GM23338 (cell line): ENCODE data around the gene BTRC.

Experiments used
- CREB1 ChIP-seq: fragments of 250-450 bp; sonication (Bioruptor Pico); IDR thresholded peaks from 2 replicates; pipeline ENCODE4 v1.5.0; 2020; ENCODE audit warnings: low read depth, mild to moderate bottlenecking, moderate library complexity
- CTCF ChIP-seq, 2 experiments: fragments of 200-600 bp in 1 of 2; sonication (generic) in 1 of 2; conservative IDR thresholded peaks; 2 replicates each; pipeline versions ENCODE4 v1.5.1 to v1.6.1; 2016 to 2017; ENCODE audit warnings: antibody characterized with exemption in 2 of 2, low read depth in 2 of 2, mild to moderate bottlenecking in 2 of 2, moderate library complexity in 1 of 2
- ETS1 ChIP-seq: IDR thresholded peaks from 2 replicates; pipeline ENCODE4 v1.6.1; 2016; ENCODE audit warnings: antibody characterized with exemption
- EZH2 ChIP-seq: fragments of 200-600 bp; sonication (generic); IDR thresholded peaks from one replicate; pipeline ENCODE4 v1.8.0; 2017; ENCODE audit warnings: antibody characterized with exemption, mild to moderate bottlenecking, low read depth; ENCODE audit not compliant: unreplicated experiment
- EZH2phosphoT487 ChIP-seq: fragments of 200-600 bp; sonication (generic); IDR thresholded peaks from one replicate; pipeline ENCODE4 v1.8.1; 2018; ENCODE audit warnings: antibody characterized with exemption; ENCODE audit not compliant: unreplicated experiment
- JUNB ChIP-seq: IDR thresholded peaks from one replicate; pipeline ENCODE4 v1.6.1; 2016; ENCODE audit warnings: antibody characterized with exemption; ENCODE audit not compliant: unreplicated experiment
- NANOG ChIP-seq: IDR thresholded peaks from 2 replicates; pipeline ENCODE4 v1.6.1; 2016; ENCODE audit warnings: antibody characterized with exemption, borderline replicate concordance
- POLR2AphosphoS5 ChIP-seq: IDR thresholded peaks from 2 replicates; pipeline ENCODE4 v1.6.1; 2016; ENCODE audit warnings: antibody characterized with exemption, low read depth
- REST ChIP-seq: IDR thresholded peaks from one replicate; pipeline ENCODE4 v1.6.1; 2018; ENCODE audit warnings: antibody characterized with exemption; ENCODE audit not compliant: unreplicated experiment
- STAT1 ChIP-seq: IDR thresholded peaks from one replicate; pipeline ENCODE4 v1.6.1; 2016; ENCODE audit warnings: antibody characterized with exemption; ENCODE audit not compliant: unreplicated experiment
- ZNF114 ChIP-seq: fragments of 250-450 bp; sonication (Bioruptor Pico); IDR thresholded peaks from 2 replicates; pipeline ENCODE4 v1.5.0; 2020; ENCODE audit warnings: mild to moderate bottlenecking, moderate library complexity
- ZNF331 ChIP-seq: fragments of 250-450 bp; sonication (Bioruptor Pico); IDR thresholded peaks from 2 replicates; pipeline ENCODE4 v1.5.0; 2020; ENCODE audit warnings: low read depth, mild to moderate bottlenecking, moderate library complexity

- TF ChIP-seq CTCF (conservative IDR thresholded peaks at IDR 0.05; ENCODE audit: low read depth in 2 of 2) (no peak), POLR2AphosphoS5 (no peak), NANOG (no peak), JUNB (no peak), EZH2phosphoT487 (no peak), CREB1 (CRISPR knock-in tag) (no peak), ZNF331 (no peak), STAT1 (no peak), ZNF114 (no peak), ETS1 (no peak), REST (no peak), EZH2 (no peak)
Measured at GRCh38 chr10:101436302-101436701, 82.3 kb downstream of the BTRC start.
